Activated CD4-positive, alpha-beta T cell treated with anti-CD3 and anti-CD28 coated beads, Interleukin-2, Interleukin-4, amounts not matched to agents 100 ng/mL and 50 ng/mL, durations not matched to agents 16 hours and 8 hours (primary cell): Measurements from ENCODE around the gene TRIP4.
A peak's percentile ranks its signal among the peaks of the same experiment; 100 is the strongest.

Source experiments
- DNase-seq: peaks from one replicate; pipeline ENCODE4 v3.0.0-alpha.2; 2020; ENCODE audit warnings: low spot score

Gene TRIP4

DNA sequence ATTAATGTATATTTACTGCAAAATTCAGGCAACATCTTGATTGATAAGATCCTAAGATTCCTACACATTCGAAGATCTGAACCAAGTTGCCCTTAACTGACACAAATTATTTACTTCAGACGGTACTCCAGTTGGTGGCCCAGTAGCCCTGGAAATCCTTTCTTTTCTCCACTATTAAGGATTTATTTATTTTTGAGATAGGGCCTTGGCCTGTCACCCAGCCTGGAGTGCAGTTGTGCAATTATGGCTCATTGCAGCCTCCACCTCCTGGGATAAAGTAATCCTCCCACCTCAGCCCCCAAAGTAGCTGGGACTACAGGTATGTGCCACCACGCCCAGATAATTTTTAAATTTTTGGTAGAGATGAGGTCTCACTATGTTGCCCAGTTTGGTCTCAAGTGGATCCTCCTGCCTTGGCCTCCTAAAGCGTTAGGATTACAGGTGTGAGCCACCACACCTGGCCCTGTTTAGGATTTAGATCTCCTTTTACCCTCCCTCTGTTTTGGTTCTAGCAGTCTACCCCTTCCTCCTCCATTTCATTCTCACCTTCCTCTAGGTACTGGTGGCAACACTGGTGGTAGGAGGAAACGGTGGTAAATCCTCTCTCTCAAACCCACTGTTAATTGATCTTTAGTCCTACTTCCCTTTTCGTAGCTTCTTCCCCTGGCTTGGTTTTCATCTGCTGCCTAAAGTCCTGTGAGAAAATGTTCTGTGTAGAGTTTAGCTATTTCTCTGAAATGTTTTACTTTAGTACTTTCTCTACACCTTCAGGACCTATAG is 60.1 kb downstream of the TRIP4 start:
- DNase-seq, result no peak

DNA sequence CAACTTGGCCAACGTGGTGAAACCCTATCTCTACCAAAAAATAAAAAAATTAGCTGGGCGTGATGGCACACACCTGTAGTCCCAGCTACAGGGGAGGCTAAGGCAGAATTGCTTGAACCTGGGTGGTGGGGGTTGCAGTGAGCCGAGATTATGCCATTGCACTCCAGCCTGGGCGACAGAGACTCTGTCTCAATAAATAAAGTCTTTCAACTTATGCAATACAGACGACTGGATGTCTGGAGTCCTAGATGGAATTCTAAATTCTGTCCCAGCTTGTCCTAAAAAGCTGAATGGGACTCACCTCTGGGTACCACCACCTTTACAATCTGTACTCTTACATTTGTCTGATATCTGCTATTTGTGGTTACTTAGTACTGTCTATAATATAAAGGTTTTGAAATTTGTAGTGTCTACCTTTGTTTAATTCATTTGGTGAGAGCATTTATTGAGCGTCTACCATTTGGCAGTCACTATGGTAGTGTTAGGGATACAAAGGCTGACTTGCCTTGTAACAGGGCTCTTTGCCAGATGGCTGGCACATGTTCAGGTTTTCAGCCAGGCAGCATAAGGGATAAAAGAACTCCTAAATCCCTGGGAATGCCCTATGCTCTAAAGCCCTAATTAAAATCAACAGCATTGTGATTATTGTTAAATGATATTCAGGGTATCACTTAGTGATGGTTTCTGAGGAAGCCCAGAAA is 65.5 kb downstream of the TRIP4 start:
- no peak for DNase-seq

GRCh38 chr15:64453689-64454037 is 66.0 kb downstream of the TRIP4 start:
- no peak for DNase-seq

GRCh38 chr15:64454282-64454681 is 66.6 kb downstream of the TRIP4 start:
- DNase-seq, result no peak

GRCh38 chr15:64455961-64456371 is 68.3 kb downstream of the TRIP4 start:
- DNase-seq, result no peak

GRCh38 chr15:64456634-64457108 is 69.0 kb downstream of the TRIP4 start:
- DNase-seq, result no peak

- no peak for DNase-seq
Observed at GRCh38 chr15:64459066-64459781, 71.6 kb downstream of the TRIP4 start.

DNA sequence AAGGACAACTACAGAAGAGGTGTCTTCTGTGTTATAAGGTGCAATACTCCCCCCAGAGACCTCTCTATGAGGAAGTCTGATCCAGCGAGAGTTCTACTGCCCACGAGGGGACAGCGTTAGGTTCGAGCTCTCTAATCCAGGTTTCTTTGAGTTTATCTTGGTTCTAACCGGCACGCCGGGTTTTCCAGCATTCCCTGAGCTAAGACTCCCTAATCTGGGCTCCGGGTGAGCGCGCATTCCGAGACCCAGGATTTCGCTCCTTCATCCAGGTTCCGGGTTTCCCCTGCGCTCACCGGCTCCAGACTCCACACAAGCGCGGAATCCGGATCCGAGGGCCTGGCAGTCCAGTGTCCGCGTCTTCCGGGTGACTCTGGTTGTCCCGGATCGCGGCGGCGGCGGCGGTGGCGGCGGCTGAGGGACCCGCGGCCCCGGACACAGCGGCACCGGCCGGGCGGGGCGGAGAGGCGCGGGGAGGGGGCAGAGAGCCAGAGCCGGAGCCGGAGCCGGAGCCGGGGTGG is 72.6 kb downstream of the TRIP4 start, which contains the start of gene ZNF609:
Gene ZNF609, plus strand, starts transcription at position 373 of the 518 bp plus-strand sequence. CDS start 38,842 bp downstream, outside the sequence.
- peak; percentile 90 for DNase-seq

DNA sequence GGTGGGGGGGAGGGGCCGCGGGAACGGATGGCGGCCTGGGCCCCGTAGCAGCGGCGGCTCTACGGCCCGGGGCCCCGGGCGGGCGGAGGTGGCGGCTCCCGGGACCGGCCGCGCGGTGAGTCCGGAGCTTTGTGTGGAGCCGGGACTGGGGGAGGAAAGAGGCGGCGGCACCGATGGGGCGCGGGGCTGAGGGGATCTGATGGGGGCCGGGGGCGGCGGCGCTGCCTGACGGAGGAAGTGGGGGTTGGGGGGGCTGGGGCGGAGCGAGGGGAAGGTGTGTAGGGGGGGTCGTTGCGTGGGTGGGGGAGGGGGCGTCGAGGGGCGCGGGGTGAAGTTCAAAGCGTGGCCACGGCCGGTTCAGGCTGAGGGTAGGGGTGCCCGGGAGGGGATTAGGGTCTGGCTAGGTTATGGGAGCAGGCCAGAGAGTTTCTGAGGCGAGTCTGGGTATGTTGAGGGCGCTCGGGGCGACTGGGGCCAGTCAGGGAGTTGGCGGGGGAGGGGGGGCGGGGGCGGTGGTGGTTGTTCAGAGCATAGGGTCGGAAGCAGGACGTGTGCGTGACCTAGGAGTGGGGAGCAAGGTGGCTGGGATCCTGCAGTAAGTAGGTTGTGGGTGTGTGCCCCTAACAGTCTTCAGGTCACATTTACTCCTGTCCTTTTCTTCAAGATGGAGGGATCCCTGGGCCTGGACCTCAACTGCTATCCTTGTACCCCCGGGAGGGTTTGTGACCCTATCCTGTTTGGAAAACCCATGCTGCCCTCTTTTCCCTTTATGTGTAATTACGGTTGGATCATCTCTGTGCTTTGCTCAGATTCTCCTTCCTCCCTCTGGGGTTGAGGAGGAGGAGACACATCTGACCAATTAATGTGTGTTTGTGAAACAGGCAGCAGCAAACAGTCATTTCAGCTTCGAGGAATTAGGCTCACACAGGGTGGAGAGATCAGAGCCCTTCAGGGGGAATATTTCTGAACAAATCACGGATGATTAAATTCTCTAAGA is 73.4 kb downstream of the TRIP4 start:
- DNase-seq, result peak; percentile 74

GRCh38 chr15:64461721-64462162 is 74.1 kb downstream of the TRIP4 start:
- peak; percentile 57 for DNase-seq

- no peak for DNase-seq
Observed at GRCh38 chr15:64462492-64462891, 74.9 kb downstream of the TRIP4 start.

GRCh38 chr15:64464276-64465005 is 76.8 kb downstream of the TRIP4 start:
- no peak for DNase-seq

DNA sequence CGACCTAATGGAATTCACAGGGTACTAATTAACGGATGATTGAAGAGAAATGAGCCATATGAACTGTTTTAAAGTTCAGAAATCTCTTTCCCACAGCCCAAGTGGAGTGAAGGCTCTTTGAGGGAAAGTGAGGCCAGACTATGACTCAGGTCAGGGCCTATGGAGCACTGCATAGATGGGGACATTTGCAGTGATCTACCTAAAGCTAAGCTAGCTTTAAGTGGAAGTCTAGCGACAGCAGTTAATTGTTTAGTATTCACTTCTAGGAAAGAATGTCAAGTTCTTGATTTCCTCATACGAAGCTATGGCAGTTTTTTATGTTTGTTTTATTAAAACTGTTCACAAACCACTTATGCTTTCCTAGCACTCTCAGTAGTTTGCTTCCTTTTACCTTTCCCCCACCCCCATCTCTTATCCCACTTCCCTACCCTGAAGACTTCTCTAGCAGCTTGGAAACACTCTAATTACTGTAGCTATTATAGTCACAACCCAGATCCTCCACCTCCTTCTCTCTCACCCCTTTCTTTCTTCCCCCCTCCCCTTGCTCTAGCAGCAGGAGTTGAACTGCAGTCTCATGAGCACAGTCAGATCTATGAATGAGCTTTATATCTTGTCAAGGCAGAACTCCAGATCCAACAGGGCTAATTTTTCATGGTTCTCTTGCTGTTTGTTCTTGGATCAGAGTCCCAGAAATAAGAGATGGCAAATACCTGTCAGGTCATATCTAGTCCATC is 78.9 kb downstream of the TRIP4 start:
- DNase-seq, result no peak

DNA sequence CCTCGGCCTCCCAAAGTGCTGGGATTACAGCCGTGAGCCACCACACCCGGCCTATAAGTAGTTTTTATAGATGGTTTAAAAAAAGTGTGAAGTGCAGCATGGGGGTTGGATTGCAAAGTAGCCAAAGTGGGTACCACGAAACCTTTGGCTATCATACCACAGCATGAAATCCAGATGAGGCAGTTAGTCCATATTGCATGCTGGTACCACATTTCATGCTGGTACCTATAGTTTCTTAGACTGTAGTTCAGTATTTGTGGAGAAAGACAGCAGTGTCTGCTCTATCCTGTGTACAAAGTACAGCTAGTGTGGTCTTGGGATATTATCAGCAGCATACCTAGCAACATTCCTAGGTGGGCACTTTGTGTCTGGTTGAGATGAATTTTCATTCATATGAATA is 84.5 kb downstream of the TRIP4 start:
- DNase-seq, result no peak

DNA sequence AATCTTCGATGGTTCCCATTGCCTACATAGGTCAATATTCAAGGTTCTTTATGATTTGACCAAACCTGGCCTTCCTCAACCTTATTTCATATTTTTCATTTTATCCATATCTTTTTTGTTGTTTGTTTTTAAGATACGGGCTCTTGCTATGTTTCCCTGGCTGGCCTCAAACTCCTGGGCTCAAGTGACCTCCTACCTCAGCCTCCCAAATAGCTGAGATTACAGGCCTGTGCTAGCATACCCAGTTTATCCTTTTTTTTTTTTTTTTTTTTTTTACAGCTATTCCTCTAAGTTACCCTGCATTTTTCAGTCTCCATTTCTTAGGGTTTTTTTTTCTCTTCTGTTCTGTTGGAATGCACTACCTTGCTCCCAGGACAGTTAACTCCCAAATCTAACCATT is 87.2 kb downstream of the TRIP4 start:
- no peak for DNase-seq

- no peak for DNase-seq
Observed at GRCh38 chr15:64476550-64476949, 88.9 kb downstream of the TRIP4 start.

GRCh38 chr15:64478863-64479262 is 91.2 kb downstream of the TRIP4 start:
- DNase-seq, result no peak

DNA sequence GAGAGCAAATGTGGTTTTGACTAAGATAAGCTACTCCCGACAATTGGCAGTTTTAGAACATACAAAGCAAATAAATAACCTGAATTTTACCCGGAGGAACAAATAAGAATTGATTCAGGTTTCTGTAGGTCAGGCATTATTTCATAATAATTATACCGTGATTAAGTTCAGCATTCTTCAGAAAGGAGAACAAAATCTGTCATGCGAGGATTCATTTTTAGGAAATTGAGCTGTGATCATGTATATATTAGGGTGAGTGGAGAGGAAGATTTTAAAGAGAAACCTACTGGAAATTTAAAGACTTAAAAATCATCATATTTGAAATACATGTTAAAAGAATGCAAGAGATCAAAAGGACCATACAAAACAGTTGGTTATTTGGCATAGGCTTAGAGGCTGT is 93.3 kb downstream of the TRIP4 start:
- no peak for DNase-seq

DNA sequence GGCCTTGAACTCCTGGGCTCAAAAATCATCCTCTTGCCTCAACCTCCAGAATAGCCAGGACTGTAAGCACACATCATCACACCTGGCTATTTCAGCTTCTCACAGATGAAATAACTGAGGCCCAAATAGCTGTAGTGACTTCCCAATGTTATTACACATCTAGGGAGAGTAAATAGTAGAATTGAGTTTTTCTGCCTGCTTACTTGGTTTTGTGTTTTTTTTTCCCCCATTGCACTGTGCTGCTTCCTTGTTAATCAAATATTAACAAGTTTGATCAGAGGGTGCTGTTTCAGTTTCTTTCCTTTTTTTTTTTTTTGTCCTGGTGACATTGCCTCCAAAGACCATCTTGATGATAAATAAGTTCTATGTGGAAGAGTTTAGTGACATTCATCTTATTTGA is 96.1 kb downstream of the TRIP4 start:
- DNase-seq, result no peak

DNA sequence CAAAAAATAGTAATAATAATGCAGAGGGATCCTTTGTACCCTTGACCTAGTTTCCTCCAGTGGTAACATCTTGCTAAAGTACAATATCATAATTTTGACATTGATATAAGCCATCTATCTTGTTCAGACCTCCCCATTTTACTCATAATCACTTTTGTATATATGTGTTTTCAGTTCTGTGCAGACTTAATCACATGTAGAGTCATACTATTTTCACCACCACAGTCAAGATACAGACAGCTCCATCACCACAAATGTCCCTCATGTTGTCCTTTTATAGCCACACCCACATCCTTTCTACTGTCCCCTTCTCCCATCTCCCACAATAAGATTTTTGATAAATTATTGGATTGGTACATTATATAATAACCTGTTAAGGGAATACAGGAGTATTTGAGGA is 98.2 kb downstream of the TRIP4 start:
- no peak for DNase-seq
